HG03565 (cell line): ENCODE data around the gene ZBTB7A.

Source experiments
- ATAC-seq: cut with Tn5 transposase; IDR thresholded peaks from one replicate; pipeline ENCODE4 v1.9.1; 2021; ENCODE audit warnings: mild to moderate bottlenecking, moderate library complexity; ENCODE audit not compliant: unreplicated experiment

Gene ZBTB7A

DNA sequence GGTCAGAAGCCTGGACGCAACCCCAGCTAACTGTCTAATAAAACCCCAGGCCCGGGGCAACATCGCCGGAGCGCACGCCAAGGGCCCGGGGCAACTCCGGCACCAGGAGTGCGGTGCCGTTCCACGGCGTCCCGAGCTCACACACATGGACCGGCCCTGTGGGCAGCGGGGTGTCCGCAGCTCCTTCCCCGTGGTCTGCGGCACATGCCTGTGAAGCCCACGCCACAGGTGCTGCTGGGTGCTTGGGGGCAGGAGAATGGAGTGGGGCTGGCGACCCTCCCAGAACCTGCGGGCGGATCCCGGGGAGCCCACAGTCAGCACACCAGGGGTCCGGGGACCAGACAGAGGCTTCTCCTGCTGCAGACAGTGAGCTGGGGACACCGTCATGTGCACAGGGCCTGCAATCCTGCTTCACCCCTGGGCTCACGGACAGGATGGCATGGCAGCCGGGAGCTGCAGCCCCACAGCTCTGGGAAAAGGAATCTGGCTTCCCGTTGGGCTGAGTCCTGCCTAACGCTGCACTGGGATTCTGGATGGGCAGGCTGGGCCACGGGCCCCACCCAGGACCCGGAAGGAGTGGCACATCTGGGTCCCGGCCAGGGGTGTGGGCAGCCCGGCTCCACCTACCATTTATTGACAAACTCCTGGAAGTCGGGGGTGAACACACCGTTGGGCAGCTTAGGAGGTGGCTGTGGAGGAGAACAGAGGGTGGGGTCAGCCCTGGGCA is 28.2 kb upstream of the ZBTB7A start:
- no peak for ATAC-seq

DNA sequence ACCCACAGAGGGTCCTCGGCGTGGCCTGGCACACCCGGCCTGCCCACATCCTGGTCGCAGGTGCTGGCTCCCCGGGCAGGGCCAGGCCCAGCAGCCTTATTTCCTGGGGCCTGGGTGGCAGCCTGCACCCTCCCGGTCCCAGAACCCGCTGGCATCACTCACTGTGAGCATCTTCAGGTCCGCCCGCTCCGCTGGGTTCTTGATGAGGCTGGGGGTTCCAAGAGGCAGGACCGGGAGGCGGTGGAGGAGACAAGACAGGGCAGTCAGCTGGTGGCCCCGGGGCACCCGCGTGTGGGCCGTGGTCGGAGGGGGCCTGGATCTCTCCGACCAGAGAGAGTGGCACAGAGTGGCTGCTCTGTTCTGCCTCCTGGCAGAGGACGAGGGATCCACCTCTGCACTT is 27.6 kb upstream of the ZBTB7A start:
- ATAC-seq = no peak

DNA sequence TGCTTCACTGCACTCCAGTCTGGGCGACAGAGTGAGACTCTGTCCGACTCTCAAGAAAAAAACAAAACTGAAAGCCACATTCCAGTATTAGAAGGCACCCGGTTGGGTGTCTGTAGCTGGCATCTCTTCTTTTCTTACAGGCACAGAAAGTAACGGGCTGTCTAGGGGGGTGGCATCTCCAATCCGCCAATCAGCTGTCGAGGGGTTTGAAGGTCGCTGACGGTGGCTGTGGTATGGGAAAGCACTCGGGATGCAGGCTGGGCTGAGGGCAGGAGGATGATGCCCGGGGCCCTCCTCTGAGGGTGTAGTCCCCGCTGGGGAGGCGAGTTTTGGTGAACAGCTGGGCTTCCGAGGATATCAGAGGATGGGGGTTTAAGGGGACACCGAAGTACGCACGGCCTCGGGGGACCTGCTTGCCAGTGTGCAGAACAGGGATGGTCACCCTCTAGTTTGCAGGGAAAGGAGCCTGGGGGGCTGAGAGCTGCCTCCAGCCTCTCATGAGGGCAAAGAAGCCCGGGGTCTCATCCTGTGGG is 27.0 kb upstream of the ZBTB7A start:
- no peak for ATAC-seq

DNA sequence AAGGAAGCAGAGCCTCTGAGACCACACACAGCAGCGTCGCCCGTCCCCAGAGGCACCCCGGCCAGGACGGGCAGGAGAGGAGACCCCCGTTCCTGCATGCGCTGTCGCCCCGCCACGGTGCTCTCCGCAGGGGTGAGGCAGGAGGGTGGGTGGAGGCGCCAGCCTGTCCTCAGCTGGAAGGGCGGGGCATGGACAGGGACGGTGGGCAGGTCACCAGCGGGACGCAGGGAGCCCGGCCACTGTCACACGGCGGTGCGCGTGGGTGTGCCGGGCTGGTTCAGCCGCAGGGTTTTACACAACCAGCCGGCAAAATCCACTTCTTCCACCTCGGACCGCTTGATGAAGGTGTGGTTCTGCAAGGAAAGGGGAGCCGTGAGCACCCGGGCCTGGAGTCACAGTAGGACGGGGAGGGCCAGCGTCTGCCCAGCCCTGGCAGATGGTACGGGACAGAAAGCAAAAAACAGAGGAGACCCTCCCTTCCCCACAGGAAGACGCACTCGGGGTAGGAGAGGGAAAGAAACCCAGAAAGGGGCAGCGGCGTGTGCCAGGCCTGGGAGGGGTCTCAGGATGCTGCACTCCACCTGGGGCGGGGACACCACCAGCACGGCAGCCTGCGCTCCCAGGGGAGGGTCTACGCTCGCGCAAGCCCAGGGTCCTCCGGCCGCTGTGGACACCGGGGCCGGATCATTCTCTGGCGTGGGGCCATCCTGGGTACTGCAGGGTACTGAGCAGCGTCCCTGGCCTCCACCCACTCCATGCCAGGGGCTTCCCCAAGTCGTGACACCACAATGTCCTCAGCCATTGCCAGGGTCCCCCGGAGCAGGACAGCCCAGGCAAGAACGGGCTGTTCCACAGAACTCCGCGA is 23.9 kb upstream of the ZBTB7A start:
- ATAC-seq = no peak

DNA sequence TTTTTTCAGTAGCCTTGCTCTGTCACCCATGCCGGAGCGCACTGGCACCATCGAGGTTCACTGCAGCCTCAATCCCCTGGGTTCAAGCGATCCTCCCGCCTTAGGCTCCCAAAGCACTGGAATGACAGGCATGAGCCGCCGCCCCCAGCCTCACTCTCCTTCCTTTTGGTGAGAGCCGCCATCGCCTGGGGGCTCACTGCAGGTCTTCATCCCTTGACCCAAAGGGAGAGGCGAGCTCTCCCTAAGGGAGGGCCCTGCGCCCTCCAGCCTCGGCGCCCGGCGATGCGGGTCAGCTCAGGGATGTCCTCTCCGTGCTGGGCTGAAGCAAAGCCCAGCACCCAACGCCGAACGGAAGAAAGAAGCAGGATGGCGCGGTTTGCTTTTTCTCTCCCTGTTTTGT is 23.2 kb upstream of the ZBTB7A start:
- ATAC-seq = no peak

DNA sequence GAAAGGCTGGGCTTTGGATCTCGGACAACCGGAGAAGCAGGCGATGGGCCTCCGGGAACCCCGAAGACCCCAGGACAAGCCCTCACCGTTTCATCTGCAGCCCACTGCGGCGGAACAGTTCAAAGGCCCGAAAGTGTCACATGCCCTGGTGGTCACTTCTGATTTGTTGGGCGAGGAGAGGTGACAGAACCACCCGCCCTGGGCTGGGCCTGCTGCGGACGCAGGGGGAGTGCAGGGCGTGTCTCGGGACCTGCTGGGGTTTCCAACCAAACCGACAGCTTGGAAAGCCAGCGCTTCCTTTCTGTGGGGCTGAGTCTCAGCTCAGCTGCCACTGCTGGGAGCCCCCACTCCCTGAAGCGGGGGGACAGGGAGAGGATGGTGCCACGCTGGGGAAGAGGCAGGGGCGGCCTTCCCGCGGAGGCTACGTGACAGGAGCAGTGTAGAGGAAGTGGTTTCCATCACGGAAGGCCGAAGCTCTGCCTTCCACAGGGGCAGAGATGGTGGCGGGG is 22.8 kb upstream of the ZBTB7A start:
- no peak for ATAC-seq

DNA sequence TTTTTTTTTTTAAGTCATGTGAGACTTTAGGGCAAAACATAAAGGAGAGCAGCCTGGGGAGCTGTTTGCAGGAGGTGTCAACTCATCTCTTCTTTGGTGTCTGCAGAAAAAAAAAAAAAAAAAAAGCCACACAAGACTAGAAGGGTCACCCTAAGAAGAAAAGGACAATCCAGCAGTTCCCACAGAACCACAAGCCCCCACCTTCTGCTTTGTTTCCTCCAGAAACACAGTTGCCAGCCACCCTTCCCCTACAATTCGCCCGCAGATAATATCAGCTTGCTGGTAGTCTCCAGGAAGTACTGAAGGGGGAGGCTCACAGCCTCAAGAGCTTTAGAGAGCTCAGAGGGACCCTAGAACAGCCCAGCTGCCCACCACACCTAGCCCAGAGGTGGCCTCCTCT is 22.3 kb upstream of the ZBTB7A start:
- ATAC-seq = no peak

DNA sequence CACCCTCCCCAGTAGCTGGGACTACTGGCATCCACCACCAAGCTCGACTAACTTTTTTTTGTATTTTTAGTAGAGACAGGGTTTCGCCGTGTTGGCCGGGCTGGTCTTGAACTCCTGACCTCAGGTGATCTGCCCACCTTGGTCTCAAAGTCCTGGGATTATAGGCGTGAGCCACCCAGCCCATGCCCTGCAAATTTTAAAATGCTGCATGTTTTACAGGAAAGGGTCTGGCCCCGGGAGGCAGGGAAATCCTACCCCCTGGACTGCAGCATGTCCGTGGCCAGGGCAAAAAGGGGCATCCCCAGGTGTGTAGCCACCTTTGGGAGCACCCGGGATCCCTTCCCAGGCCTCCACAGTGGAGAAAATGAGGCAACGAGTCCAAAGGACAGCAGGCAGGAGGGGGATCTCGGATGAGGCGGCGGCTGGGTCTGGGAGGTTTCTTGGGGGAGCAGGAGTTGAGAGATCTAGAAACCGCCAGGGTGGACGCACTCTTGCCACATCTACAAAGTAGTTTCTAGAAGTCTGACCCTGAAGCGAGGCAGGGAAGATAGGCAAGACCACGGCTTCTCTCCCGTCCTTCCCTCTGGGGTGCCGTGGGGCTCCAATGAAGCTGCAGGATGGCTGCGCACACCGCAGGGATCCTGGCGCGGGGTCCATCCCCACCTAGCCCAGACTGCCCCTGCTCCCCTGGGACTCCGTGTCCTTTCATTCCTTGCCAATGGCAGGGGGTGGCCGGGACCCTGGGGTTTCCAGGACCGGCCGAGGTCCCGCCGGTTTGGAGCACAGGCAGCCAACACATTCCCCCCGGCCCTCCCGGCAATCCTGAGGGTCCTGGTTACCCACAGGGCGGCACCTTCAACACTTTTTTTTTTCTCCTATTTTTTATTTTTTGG is 21.3 kb upstream of the ZBTB7A start:
- no peak for ATAC-seq

DNA sequence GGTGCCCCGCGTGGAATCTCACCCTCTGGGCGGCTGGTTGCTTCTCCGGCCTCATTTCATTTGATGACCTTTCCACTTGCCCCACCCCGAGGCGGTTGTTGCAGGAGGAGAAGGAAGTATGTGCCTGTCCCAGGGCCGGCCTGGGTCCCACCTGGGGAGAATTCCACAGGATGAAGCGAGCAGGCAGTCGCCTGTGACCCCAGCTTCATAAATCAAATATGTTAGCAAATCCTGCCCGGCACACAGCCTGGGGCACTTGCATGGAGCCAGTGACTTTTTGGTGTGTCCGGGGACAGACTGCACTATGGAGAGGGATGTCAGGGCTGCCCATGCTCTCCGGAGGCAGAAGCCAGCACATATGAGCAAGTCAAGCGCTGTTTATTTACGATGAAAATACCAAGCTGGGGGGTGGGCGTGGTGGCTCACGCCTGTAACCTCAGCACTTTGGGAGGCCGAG is 19.7 kb upstream of the ZBTB7A start:
- ATAC-seq = no peak

DNA sequence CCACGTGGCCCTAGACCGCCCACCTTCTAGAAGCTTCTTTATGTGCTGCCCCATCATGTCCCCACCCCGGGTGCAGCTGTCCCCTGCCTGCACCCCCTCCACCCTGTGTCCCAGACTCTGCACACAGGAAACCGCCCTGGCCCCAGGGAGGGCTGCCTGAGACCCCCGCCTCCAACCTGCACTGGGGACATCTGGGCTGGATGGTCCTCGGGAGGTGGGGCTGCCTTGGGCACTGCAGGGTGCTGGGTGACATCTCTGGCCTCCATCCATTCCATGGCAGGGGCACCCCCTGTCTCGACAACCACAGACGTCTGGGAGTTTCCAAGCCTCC is 17.8 kb upstream of the ZBTB7A start:
- ATAC-seq = no peak

DNA sequence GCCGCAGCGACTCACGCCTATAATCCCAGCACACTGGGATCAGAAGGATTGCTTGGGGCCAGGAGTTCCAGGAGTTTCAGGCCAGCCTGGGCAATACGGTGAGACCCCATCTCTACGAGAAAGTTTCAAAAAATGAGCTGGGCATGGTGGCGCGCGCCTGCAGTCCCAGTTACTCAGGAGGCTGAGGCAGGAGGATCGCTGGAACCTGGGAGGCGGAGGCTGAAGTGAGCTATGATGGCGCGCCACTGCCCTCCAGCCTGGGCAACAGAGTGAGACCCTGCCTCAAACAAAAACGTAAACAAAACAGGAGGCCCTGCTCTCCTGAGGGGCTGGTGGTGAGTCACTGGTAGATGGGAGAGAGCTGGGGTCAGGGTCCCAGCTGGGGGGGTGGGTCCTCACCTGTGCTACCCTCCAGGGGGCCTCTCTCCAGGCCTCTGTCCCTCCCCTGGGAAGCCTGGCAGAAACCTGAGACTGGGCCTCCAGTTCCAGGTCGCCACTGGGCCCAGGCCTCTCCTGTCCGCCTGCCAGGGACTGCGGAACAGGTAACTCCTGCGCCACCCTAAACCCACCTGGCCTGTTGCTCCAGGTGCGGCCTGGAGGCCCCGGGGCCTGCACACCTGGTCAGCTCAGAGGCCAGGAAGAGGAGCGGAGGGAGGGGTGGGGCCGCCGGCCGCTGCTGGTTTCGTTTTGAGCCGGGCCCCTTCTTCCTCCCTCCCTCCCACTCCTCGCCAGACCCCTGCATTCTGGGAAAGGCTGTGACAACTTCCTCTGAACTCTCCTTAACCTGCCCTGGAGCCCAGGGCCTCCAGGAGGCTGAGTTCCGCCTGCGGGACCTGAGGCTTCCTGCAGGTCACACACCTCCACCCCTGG is 17.2 kb upstream of the ZBTB7A start:
- no peak for ATAC-seq

DNA sequence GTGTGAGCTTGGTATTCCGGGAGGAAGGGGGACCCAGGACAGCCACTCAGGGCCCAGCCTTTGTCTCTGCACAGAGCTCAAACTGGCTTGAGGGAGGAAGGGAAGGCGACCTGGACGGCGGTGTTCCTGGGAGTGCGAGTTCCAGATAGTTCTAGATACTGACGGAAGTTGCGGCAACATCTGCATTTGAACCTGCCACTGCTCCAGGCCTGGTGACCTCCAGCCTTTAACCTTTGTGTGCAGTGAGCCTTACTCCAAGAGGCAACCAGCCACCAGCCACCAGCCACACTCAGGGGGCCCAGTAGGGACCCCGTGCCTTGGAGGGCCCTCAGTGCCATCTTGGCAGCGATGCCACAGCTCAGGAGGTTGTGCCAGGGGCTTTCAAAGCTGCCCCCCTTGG is 15.5 kb upstream of the ZBTB7A start:
- no peak for ATAC-seq

DNA sequence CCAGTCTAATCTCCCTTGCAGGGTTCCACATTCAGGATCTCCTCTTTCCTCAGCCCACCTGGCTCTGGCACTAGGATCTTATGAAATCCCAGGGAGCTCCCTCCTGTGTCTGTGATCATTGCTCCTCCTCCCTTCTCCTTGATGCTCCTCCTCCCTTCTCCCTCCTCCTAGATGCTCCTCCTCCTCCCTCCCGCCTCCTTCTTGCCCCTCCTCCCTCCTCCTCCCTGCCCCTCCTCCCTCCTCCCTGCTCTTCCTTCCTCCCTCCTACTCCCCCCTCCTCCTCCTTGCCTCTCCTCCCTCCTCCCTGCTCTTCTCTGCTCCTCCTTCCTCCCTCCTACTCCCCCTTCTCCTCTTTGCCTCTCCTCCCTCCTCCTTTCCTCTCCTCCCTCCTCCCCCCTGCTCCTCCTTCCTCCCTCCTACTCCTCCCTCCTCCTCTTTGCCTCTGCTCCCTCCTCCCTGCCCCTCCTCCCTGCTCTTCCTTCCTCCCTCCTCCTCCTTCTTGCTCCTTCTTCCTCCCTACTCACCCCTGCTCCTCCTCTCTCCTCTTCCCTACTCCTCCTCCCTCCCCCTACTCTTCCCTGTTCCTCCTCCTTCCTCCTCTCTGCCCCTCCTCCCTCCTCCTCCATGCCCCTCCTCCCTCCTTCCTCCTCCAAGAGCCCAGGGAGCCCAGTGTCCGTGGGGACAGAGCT is 14.9 kb upstream of the ZBTB7A start:
- ATAC-seq = no peak

DNA sequence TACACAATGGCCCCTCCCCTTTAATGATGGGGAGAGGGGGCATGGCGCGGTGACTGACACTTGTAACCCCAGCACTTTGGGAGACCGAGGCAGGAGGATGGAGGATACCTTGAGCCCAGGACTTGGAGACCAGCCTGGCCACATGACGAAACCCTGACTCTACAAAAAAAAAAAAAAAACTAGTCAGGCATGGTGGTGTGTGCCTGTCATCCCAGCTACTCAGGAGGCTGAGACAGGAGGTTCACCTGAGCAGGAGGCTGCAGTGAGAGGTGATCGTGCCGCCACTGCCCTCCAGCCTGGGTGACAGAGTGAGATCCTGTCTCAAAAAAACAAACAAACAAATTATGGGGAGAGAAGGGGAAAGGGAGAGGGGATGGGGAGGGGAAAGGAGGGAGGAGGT is 13.8 kb upstream of the ZBTB7A start:
- no peak for ATAC-seq

DNA sequence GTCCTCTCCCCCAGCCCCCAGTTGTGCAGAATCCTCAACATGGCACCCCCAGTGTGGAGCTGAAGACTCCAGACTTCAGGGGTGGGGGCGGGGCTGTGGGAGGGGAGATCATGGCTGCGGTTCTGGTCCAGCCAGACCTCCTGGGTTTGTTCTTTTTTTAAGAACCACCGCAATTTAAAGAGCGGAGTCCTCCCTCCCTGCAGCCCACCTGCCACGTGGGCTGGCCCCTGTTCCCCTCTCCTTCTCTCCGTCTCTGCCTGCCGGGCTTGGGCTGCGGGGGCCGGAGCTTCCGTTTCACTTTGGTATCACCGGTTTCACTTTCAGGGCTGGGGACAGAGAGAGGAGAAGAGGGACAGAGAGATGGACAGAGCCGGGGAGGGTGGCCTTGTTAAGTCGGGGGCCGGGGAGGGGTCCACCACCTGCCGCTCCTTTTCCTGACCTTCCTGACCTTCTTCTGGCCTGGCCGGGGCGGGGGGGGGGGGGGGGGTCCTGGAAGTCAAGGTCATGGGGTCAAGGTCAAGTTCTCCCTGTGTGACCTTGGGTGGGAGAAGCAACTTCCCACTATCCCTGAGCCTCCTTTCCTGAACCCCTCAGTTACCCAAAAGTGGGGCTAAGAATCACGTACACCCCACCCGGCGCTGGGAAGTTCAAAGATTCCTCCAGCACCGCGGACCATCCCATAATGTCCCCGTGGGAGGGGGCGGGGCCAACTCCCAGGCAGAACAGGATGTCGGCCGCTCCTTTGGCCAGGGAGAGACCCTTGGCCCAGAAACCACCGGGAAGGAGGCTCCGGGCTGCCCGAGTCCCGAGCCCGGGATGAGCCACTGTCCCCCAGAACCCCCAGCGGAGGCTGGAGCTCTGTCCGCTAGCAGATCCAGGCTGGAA is 11.3 kb upstream of the ZBTB7A start:
- no peak for ATAC-seq

DNA sequence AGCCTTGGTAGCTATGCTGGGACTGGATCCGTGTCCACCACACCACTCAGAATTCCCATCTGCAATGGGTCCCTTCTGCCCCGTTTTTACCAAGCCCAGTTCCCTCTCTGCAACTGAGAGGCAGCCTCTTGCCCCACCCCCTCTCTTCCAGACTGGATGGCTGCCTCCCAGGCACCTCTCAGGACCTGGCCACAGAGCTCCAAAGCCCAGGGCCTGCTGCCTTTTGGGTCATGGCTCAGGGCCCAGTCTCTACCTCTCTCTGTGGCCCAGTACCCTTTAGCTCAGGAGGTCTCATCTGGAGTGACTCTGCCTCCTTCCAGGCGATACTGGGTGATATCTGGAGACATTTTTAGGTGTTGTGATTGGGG is 10.3 kb upstream of the ZBTB7A start:
- no peak for ATAC-seq

DNA sequence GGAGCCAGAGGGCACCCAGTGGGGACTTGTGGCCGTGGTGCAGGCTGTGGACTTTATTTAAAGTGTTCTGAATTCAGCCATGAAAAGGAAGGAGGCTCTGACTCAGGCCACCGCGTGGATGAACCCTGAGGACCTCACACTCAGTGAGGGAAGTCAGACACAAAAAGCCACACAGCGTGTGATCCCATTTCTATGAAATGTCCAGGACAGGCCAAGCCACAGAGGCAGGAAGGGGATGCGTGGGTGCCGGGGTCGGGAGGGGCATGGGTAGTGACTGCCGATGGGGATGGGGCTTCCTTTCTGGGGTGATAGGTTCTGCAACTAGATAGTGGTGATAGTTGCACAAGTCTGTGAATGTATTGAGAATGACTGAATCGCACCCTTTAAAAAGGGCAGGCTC is 8.7 kb upstream of the ZBTB7A start:
- no peak for ATAC-seq

DNA sequence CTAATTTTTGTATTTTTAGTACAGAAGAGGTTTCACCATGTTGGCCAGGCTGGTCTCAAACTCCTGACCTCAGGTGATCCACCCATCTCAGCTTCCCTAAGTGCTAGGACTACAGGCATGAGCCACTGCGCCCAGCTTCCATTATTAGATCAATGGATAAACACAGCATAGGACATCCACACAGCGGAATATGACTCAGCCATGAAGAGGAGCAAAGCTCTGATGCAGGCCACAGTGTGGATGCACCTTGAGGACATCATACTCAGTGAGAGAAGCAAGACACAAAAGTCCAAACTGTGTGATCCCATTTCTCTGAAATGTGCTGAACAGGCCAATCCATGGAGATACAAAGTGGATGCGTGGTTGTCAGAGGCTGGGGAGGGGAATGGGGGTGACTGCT is 4.9 kb upstream of the ZBTB7A start:
- ATAC-seq = no peak
